Kidney epithelial cell (primary cell): ENCODE data around the gene ARHGDIA. TPM values are rescaled to one million over a fixed set of nuclear protein-coding genes. Genes with fewer than 3 reads are reported as not detected.
A peak's percentile ranks its signal among the peaks of the same experiment; 100 is the strongest.

ENCODE experiments used
- DNase-seq: peaks from one replicate; pipeline ENCODE4 v3.0.0-alpha.2; 2010; ENCODE audit warnings: low read depth
- H3K27me3 ChIP-seq: 2 replicates; pipeline ENCODE4 v1.6.0; 2011; ENCODE audit warnings: low read length; ENCODE audit not compliant: control insufficient read depth, insufficient read depth
- H3K36me3 ChIP-seq: 2 replicates; pipeline ENCODE4 v1.5.1; 2011; ENCODE audit warnings: low read length; ENCODE audit not compliant: control insufficient read depth, insufficient read depth
- H3K4me3 ChIP-seq: 2 replicates; pipeline ENCODE4 v1.5.1; 2011; ENCODE audit warnings: low read depth, mild to moderate bottlenecking, control low read depth, low read length
- CTCF ChIP-seq: IDR thresholded peaks from 2 replicates; pipeline ENCODE4 v1.5.1; 2011; ENCODE audit warnings: mild to moderate bottlenecking, moderate library complexity, low read length, control low read depth, inconsistent platforms; ENCODE audit not compliant: insufficient read depth, poor library complexity, severe bottlenecking
- total RNA-seq: library from RNA; depleted of rRNA; stranded (reverse); fragments of >200 nt; gene quantifications from 2 replicates; pipeline ENCODE4 v1.2.3, GENCODE V29; 2015

The ARHGDIA gene
- total RNA-seq, 1 donor from 2014 or later: 243 TPM

DNA sequence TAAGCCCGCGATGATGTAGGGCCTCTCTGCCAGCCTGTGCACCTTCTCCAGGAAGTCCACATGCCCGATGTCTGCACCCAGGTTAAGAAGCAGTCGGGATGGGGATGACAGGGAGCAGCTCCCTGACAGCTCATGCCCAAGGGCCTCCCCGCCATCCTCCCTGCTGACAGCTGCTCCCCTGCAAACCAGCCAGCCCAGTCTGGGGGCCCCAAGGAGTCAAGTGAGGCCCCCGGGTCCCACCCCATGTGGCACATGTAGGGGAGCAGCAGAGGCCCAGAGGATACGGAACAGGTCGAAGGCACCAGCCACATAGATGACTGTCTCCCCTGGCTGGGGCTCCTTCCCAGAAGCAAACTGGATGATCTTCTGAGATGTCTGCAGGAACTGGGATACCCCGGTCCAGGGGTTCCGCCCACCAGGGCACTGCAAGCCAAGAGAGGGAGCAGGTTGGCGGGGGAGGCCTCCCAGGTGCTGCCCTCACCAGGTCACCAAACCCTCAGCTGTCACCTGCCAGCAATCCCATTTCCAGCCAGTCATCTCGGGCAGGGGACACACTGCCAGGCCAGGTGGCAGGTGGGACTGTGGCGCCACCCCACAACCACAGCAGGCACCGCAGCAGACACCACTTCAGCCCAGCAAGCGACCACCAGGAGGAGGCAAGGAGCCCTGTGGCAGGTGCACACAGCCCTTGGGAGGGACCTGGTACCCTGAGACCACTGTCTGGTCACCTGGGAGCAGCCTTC lies 35.5 kb upstream of the ARHGDIA start:
- Histone ChIP-seq H3K27me3 (peaks cover 9% of the 10 kb centered on the region), H3K4me3 (no peak overlapping the region), H3K36me3 (no peaks in the 10 kb centered on the region)
- TF ChIP-seq CTCF: peak; percentile 42
- DNase-seq: no peak

DNA sequence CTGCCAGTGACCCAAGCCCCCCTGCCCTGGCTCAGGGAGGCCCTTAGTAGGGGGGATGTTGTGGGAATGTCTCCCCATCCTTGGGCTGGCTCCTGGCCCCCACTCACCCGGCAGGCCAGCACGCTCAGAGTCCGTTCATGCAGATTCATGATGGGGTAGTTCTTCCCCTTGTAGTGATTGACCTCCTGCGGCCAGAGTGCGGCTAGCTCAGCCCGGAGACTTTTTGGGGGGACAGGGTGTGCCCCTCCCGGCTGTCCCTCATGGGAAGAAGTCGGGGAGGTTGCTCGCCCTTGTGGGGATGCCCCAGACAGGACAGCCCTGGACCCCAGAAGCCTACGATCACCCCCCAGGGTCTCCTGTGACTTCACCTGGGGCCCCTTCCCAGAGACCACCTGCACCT lies 34.9 kb upstream of the ARHGDIA start:
- Histone ChIP-seq H3K36me3 (no peaks in the 10 kb centered on the region), H3K4me3 (no peak overlapping the region), H3K27me3 (peaks cover 13% of the 10 kb centered on the region)
- DNase-seq: no peak
- no peak for TF ChIP-seq CTCF

DNA sequence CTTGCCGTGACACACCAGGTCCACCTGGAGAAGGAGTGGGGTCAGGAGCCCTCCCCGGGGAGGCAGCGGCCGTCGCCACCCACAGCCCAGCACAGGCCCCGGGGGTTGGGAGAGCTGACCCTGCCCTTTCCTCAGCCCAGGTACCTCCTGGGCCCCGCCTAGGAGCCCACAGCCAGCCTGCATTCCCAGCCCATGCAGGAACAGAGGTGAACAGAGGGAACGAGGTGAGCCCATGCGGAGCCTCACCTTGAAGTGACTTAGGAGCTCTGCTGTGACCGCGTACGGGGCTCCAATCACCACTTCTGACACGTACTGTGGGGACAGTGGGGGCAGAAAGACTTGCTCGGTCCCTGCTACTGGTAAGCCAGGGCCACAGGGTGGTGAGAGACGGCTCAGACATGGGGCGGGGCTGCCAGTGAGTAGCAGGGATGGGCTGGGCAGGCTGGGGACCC lies 34.3 kb upstream of the ARHGDIA start:
- H3K36me3 ChIP-seq: no peaks in the 10 kb centered on the region
- no peak overlapping the region for H3K4me3 ChIP-seq
- no peak for DNase-seq
- no peak for TF ChIP-seq CTCF
- peaks cover 13% of the 10 kb centered on the region for H3K27me3 ChIP-seq

- H3K4me3 ChIP-seq: no peak overlapping the region
- no peak for TF ChIP-seq CTCF
- H3K36me3 ChIP-seq: peaks cover under 1% of the 10 kb centered on the region
- peaks cover 13% of the 10 kb centered on the region for H3K27me3 ChIP-seq
- DNase-seq: no peak
Measured at GRCh38 chr17:81904600-81905423, 33.7 kb upstream of the ARHGDIA start.

GRCh38 chr17:81903896-81904599 lies 32.9 kb upstream of the ARHGDIA start:
- DNase-seq: no peak
- H3K27me3 ChIP-seq: peaks cover 13% of the 10 kb centered on the region
- peaks cover 4% of the 10 kb centered on the region for H3K36me3 ChIP-seq
- TF ChIP-seq CTCF: no peak
- H3K4me3 ChIP-seq: no peak overlapping the region
